HepG2 (cell line): ENCODE data around the gene SAMD13. TPM values are rescaled to one million over a fixed set of nuclear protein-coding genes. Genes with fewer than 3 reads are reported as not detected.

Experiments used
- ATAC-seq: fragments of 200-7000 bp; cut with Tn5 transposase; 3 replicates; pipeline ENCODE4 v1.9.1; 2020; ENCODE audit warnings: mild to moderate bottlenecking, moderate library complexity
- BruUV-seq: library from RNA; stranded (reverse); fragments of 400-500 nt; replicated peaks from 2 replicates; lab custom pipeline; 2021; lab: Mats Ljungman, UMichigan
- CTCF ChIA-PET: fragments of 300-600 bp; formaldehyde crosslinking; extraction: SDS; loops from one replicate; lab custom pipeline; 2021; ENCODE audit warnings: low total read pairs, inconsistent platforms, low intra/inter-chr PET ratio; lab: Yijun Ruan, JAX
- POLR2A ChIA-PET: fragments of 350-600 bp; sonication (Branson Sonifier 250); formaldehyde crosslinking; loops from one replicate; lab custom pipeline; 2020; ENCODE audit warnings: antibody characterized with exemption, inconsistent platforms; lab: Yijun Ruan, JAX
- DNase-seq: peaks from one replicate; pipeline ENCODE4 v3.0.0-alpha.2; 2015; ENCODE audit warnings: low spot score
- FAIRE-seq: peaks from 3 replicates; lab custom pipeline; 2011; peaks lifted over from hg19 to GRCh38; lab: Jason Lieb, UNC
- H2AFZ ChIP-seq: one replicate; pipeline ENCODE4 v1.6.1; 2011; ENCODE audit warnings: low read length, inconsistent platforms
- H3K27ac ChIP-seq: fragments of 300-600 bp; 3 replicates; pipeline ENCODE4 v1.8.0; 2011; ENCODE audit warnings: mixed run types, mild to moderate bottlenecking, mixed read lengths, low read length, inconsistent platforms; ENCODE audit not compliant: insufficient read depth; ENCODE audit errors: extremely low read length
- H3K27me3 ChIP-seq, 2 experiments: fragments of 200-600 bp in 1 of 2; 2 replicates in 1 of 2; 3 replicates in 1 of 2; pipeline versions ENCODE4 v1.6.0 to v1.8.0; 2011; ENCODE audit warnings: low read length in 2 of 2, mild to moderate bottlenecking in 2 of 2, moderate library complexity in 2 of 2, inconsistent platforms in 1 of 2; ENCODE audit not compliant: insufficient read depth in 2 of 2, control insufficient read depth in 1 of 2
- H3K36me3 ChIP-seq, 2 experiments: fragments of 200-600 bp in 1 of 2; replicated peaks in 1 of 2; 2 replicates in 1 of 2; 3 replicates in 1 of 2; pipeline versions ENCODE4 v1.5.1 to v1.8.0; 2011; ENCODE audit warnings: low read length in 2 of 2, inconsistent platforms in 1 of 2; ENCODE audit not compliant: insufficient read depth in 2 of 2, control insufficient read depth in 1 of 2
- H3K4me1 ChIP-seq: 2 replicates; pipeline ENCODE4 v1.5.1; 2012; ENCODE audit warnings: low read length, inconsistent platforms; ENCODE audit not compliant: insufficient read depth
- H3K4me2 ChIP-seq: 2 replicates; pipeline ENCODE4 v1.6.0; 2011; ENCODE audit warnings: low read depth, low read length, inconsistent platforms
- H3K4me3 ChIP-seq, 3 experiments: fragments of 200-600 bp in 1 of 3; sonication (generic), shearing (Covaris generic) in 1 of 3; replicated peaks in 1 of 3; 2 replicates each; pipeline ENCODE4 v1.5.1; 2011 to 2016; ENCODE audit warnings: low read length in 3 of 3, inconsistent platforms in 2 of 3, low read depth in 2 of 3, mild to moderate bottlenecking in 2 of 3, control low read depth in 1 of 3, mixed read lengths in 1 of 3; ENCODE audit not compliant: insufficient read depth in 1 of 3
- H3K79me2 ChIP-seq: one replicate; pipeline ENCODE4 v1.6.1; 2011; ENCODE audit warnings: low read length, inconsistent platforms; ENCODE audit not compliant: insufficient read depth
- H3K9ac ChIP-seq: 2 replicates; pipeline ENCODE4 v1.6.0; 2011; ENCODE audit warnings: mild to moderate bottlenecking, low read depth, low read length, inconsistent platforms; ENCODE audit not compliant: insufficient read depth
- H3K9me3 ChIP-seq: 2 replicates; pipeline ENCODE4 v1.5.1; 2012; ENCODE audit warnings: mild to moderate bottlenecking, low read length
- H4K20me1 ChIP-seq: 2 replicates; pipeline ENCODE4 v1.6.0; 2011; ENCODE audit warnings: inconsistent platforms, mild to moderate bottlenecking, low read length, moderate library complexity; ENCODE audit not compliant: insufficient read depth
- GABPB1 ChIP-seq: IDR thresholded peaks from 2 replicates; pipeline ENCODE4 v1.6.1; 2016; ENCODE audit warnings: mild to moderate bottlenecking, missing genetic modification reagents, moderate library complexity, missing compliant biosample characterization
- KDM2A ChIP-seq: sonication (generic); formaldehyde crosslinking; IDR thresholded peaks from 2 replicates; pipeline ENCODE4 v1.4.0; 2020; ENCODE audit warnings: low read depth, missing genetic modification reagents, borderline replicate concordance
- MEF2D ChIP-seq: sonication (generic); formaldehyde crosslinking; IDR thresholded peaks from 2 replicates; pipeline ENCODE4 v1.5.1; 2020; ENCODE audit warnings: mild to moderate bottlenecking, missing genetic modification reagents
- NFKB2 ChIP-seq: sonication (generic); formaldehyde crosslinking; IDR thresholded peaks from 2 replicates; pipeline ENCODE4 v1.4.0; 2020; ENCODE audit warnings: missing genetic modification reagents, borderline replicate concordance
- PHF8 ChIP-seq: sonication (generic); formaldehyde crosslinking; IDR thresholded peaks from 2 replicates; pipeline ENCODE4 v1.5.0; 2020; ENCODE audit warnings: missing genetic modification reagents
- PITX1 ChIP-seq: sonication (generic); formaldehyde crosslinking; IDR thresholded peaks from 2 replicates; pipeline ENCODE4 v1.5.1; 2020; ENCODE audit warnings: mild to moderate bottlenecking, missing genetic modification reagents
- ZNF280D ChIP-seq: sonication (generic); formaldehyde crosslinking; IDR thresholded peaks from 2 replicates; pipeline ENCODE4 v1.5.1; 2020; ENCODE audit warnings: mild to moderate bottlenecking, missing genetic modification reagents
- ZNF83 ChIP-seq: sonication (generic); formaldehyde crosslinking; IDR thresholded peaks from 2 replicates; pipeline ENCODE4 v1.4.0; 2020; ENCODE audit warnings: missing genetic modification reagents, mild to moderate bottlenecking, borderline replicate concordance
- WGBS: methylation state at CpG from one replicate; pipeline ENCODE4 v1.1.6; 2017; ENCODE audit warnings: low lambda C conversion rate; 5-methylcytosine and 5-hydroxymethylcytosine counted together
- in situ Hi-C: cut with HindIII; loops from 2 replicates; pipeline ENCODE4 v1.10.0; 2017; ENCODE audit warnings: low pct_unique_long_range_greater_than_20kb; ENCODE audit not compliant: extremely low pct_ligation_motif_present
- intact Hi-C: fragments of 100-400 bp; cut with micrococcal nuclease; formaldehyde crosslinking; loops from one replicate; pipeline ENCODE4 v1.10.0; 2022; ENCODE audit not compliant: unreplicated experiment
- polyA plus RNA-seq, 8 experiments: library from polyadenylated mRNA; depleted of rRNA in 3 of 8; stranded (reverse) in 7 of 8; unstranded in 1 of 8; fragments of >200 nt; fragmentation: Illumina TruSeq in 4 of 8; extraction: Trizol in 4 of 8; gene quantifications; 2 replicates each; pipeline versions ENCODE4 v1.2.1 to v1.2.3, GENCODE V29; 2011 to 2016; ENCODE audit warnings: low read depth in 4 of 8, missing spikeins in 1 of 8, mixed read lengths in 1 of 8; ENCODE audit not compliant: insufficient read depth in 1 of 8
- total RNA-seq, 5 experiments: library from RNA; depleted of rRNA; stranded (reverse); fragments of >200 nt; fragmentation: Illumina TruSeq; extraction: Trizol; gene quantifications; 2 replicates each; pipeline ENCODE4 v1.2.3, GENCODE V29; 2016; ENCODE audit warnings: low read depth in 1 of 5
- TF ChIP-seq, protein P1 (sequence below): sonication (generic); formaldehyde crosslinking; conservative IDR thresholded peaks from 2 replicates; pipeline ENCODE4 v1.8.0; 2022; ENCODE audit warnings: low read depth, missing genetic modification reagents
- TF ChIP-seq, protein P2 (sequence below): sonication (generic); formaldehyde crosslinking; IDR thresholded peaks from 2 replicates; pipeline ENCODE4 v1.4.0; 2020; ENCODE audit warnings: missing genetic modification reagents
- TF ChIP-seq, protein P3 (sequence below): sonication (generic); formaldehyde crosslinking; IDR thresholded peaks from 2 replicates; pipeline ENCODE4 v1.4.0; 2020; ENCODE audit warnings: mild to moderate bottlenecking, missing genetic modification reagents
- TF ChIP-seq, protein P4 (sequence below): sonication (generic); formaldehyde crosslinking; IDR thresholded peaks from 2 replicates; pipeline ENCODE4 v1.4.0; 2020; ENCODE audit warnings: mild to moderate bottlenecking, missing genetic modification reagents

SAMD13 gene
- total and polyA plus RNA-seq, 2 of the 13 experiments (the other 11 are each of a cell fraction or from before 2014, with no cell fraction given), result 0.09 to 0.18 TPM

GRCh38 chr1:84298684-84299535 is 2.6 kb upstream of the SAMD13 start:
- no peak for FAIRE-seq
- BruUV-seq, result no TSS peak
- CTCF ChIA-PET, result no interaction called here
- TF ChIP-seq PITX1 (CRISPR knock-in tag) (0 out of 2 replicates have a peak, but pooled peaks have one; percentile 25), PHF8 (CRISPR knock-in tag) (peak; percentile 32), NFKB2 (CRISPR knock-in tag) (0 out of 2 replicates have a peak, but pooled peaks have one; percentile 27), GABPB1 (peak; percentile 65), ZNF83 (CRISPR knock-in tag) (no peak), MEF2D (CRISPR knock-in tag) (0 out of 2 replicates have a peak, but pooled peaks have one; percentile 22), ZNF280D (0 out of 2 replicates have a peak, but pooled peaks have one; percentile 26), KDM2A (CRISPR knock-in tag) (0 out of 2 replicates have a peak, but pooled peaks have one; percentile 29)
- TF ChIP-seq, protein P1, sequence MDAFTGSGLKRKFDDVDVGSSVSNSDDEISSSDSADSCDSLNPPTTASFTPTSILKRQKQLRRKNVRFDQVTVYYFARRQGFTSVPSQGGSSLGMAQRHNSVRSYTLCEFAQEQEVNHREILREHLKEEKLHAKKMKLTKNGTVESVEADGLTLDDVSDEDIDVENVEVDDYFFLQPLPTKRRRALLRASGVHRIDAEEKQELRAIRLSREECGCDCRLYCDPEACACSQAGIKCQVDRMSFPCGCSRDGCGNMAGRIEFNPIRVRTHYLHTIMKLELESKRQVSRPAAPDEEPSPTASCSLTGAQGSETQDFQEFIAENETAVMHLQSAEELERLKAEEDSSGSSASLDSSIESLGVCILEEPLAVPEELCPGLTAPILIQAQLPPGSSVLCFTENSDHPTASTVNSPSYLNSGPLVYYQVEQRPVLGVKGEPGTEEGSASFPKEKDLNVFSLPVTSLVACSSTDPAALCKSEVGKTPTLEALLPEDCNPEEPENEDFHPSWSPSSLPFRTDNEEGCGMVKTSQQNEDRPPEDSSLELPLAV (CRISPR knock-in tag), result no peak
- TF ChIP-seq, protein P2, sequence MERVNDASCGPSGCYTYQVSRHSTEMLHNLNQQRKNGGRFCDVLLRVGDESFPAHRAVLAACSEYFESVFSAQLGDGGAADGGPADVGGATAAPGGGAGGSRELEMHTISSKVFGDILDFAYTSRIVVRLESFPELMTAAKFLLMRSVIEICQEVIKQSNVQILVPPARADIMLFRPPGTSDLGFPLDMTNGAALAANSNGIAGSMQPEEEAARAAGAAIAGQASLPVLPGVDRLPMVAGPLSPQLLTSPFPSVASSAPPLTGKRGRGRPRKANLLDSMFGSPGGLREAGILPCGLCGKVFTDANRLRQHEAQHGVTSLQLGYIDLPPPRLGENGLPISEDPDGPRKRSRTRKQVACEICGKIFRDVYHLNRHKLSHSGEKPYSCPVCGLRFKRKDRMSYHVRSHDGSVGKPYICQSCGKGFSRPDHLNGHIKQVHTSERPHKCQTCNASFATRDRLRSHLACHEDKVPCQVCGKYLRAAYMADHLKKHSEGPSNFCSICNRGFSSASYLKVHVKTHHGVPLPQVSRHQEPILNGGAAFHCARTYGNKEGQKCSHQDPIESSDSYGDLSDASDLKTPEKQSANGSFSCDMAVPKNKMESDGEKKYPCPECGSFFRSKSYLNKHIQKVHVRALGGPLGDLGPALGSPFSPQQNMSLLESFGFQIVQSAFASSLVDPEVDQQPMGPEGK (CRISPR knock-in tag), result peak; percentile 13; the same call in 1 of the 2 replicates
- TF ChIP-seq, protein P3, sequence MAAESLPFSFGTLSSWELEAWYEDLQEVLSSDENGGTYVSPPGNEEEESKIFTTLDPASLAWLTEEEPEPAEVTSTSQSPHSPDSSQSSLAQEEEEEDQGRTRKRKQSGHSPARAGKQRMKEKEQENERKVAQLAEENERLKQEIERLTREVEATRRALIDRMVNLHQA (CRISPR knock-in tag), result no peak
- TF ChIP-seq, protein P4, sequence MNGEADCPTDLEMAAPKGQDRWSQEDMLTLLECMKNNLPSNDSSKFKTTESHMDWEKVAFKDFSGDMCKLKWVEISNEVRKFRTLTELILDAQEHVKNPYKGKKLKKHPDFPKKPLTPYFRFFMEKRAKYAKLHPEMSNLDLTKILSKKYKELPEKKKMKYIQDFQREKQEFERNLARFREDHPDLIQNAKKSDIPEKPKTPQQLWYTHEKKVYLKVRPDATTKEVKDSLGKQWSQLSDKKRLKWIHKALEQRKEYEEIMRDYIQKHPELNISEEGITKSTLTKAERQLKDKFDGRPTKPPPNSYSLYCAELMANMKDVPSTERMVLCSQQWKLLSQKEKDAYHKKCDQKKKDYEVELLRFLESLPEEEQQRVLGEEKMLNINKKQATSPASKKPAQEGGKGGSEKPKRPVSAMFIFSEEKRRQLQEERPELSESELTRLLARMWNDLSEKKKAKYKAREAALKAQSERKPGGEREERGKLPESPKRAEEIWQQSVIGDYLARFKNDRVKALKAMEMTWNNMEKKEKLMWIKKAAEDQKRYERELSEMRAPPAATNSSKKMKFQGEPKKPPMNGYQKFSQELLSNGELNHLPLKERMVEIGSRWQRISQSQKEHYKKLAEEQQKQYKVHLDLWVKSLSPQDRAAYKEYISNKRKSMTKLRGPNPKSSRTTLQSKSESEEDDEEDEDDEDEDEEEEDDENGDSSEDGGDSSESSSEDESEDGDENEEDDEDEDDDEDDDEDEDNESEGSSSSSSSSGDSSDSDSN (CRISPR knock-in tag), result peak; percentile 32; the same call in 1 of the 2 replicates

More at GRCh38 chr1:84298684-84299535, 2.6 kb upstream of the SAMD13 start:
- Histone ChIP-seq H3K27me3 (peaks cover 0 to 23% of the 10 kb centered on the region in 2 experiments; a peak in 2 of 5 replicates), H4K20me1 (no peaks in the 10 kb centered on the region), H3K4me2 (peak overlapping the region; percentile 93), H3K79me2 (no peaks in the 10 kb centered on the region), H3K4me3 (peak overlapping the region; percentile 65 to 88 (median 85)), H3K27ac (no peak overlapping the region), H2AFZ (no peak overlapping the region), H3K9ac (peak overlapping the region; percentile 51; the same call in 1 of the 2 replicates), H3K36me3 (no peaks in the 10 kb centered on the region), H3K4me1 (peaks cover 6% of the 10 kb centered on the region; the same call in 1 of the 2 replicates), H3K9me3 (no peaks in the 10 kb centered on the region)
- ATAC-seq, result peak; percentile 89
- WGBS, result 23% methylated on average over 15 of the region's 50 CpGs
- POLR2A ChIA-PET, result no interaction called here
- in situ Hi-C loops, result no loop called here
- intact Hi-C loops, result no loop called here
- DNase-seq, result no peak
